Thoracic aorta (tissue), 2 donors: Measurements from ENCODE around the gene MMP11. TPM values are rescaled to one million over a fixed set of nuclear protein-coding genes. Genes with fewer than 3 reads are reported as not detected.

Source experiments
- ATAC-seq: fragments of 150-250 bp; one replicate; pipeline ENCODE4 v1.8.0; 2017; ENCODE audit warnings: low read depth; ENCODE audit not compliant: insufficient number of reproducible peaks, low FRiP score
- DNase-seq: peaks from one replicate; pipeline ENCODE4 v3.0.0-alpha.2; 2020; ENCODE audit warnings: low spot score
- H3K27ac ChIP-seq, 2 donors: fragments of 200-600 bp; sonication (generic); 1 replicate in 1 of 2; 2 replicates in 1 of 2; pipeline ENCODE4 v1.5.1; 2016; ENCODE audit warnings: mild to moderate bottlenecking in 2 of 2, moderate library complexity in 2 of 2
- H3K27me3 ChIP-seq: fragments of 200-600 bp; sonication (generic); replicated peaks from 2 replicates; pipeline ENCODE4 v1.6.0; 2016; ENCODE audit warnings: mild to moderate bottlenecking; ENCODE audit not compliant: insufficient read depth
- H3K36me3 ChIP-seq: fragments of 200-600 bp; sonication (generic); one replicate; pipeline ENCODE4 v1.5.1; 2016
- H3K4me1 ChIP-seq, 2 donors: fragments of 200-600 bp; sonication (generic); 1 replicate in 1 of 2; 2 replicates in 1 of 2; pipeline versions ENCODE4 v1.5.1 to v1.6.0; 2016; ENCODE audit warnings: low read depth in 2 of 2, mild to moderate bottlenecking in 1 of 2; ENCODE audit not compliant: control insufficient read depth in 1 of 2
- H3K4me3 ChIP-seq: fragments of 200-600 bp; sonication (generic); 2 replicates; pipeline ENCODE4 v1.5.1; 2016; ENCODE audit warnings: mild to moderate bottlenecking
- H3K9me3 ChIP-seq: fragments of 200-600 bp; sonication (generic); 2 replicates; pipeline ENCODE4 v1.5.1; 2016
- total RNA-seq, 2 donors: library from RNA; depleted of rRNA; stranded (reverse); fragments of >200 nt; gene quantifications; one replicate each; pipeline versions ENCODE4 v1.1.0 to v1.2.3, GENCODE V29; 2016
- TF ChIP-seq, protein P1 (sequence below): fragments of 200-600 bp; sonication (generic); IDR thresholded peaks from one replicate; pipeline ENCODE4 v1.5.1; 2019; ENCODE audit warnings: antibody characterized with exemption

Gene MMP11
- total RNA-seq, 2 donors from 2014 or later, result 2.0 to 10.2 TPM

DNA sequence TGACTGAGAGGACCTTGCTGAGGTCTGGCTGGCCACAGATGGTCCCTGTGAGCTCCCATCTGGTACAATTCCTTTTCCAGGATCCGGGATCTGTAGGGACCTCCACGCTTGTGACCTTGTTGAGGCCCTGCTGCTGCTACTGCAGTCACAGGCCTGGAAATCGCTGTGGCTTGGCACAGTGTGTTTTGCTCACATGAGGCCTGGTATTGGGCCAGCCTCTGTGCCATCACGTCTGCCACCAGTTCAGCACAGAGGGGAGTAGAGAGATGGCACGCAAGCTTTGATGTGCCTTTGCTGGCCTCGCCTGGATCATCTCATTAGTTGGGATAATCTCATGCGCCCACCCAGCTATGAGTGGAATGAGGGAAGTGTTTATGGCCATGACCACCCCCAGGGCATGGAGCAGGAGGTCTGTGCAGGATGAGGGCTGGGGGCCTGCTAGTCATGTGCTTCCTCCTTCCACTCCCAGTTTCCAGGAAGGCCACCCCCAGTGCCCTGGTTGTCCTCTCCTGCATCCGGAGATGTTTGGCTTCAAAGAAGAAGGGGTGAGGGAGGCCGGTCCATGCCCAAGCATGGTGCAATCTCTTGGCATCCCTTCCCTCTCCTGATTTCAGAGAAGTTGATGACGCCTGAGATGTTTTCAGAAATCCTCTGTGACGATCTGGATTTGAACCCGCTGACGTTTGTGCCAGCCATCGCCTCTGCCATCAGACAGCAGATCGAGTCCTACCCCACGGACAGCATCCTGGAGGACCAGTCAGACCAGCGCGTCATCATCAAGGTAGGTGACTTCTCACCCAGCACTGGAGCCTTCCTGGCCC is 43.7 kb downstream of the MMP11 start:
- H3K9me3 ChIP-seq, result no peaks in the 10 kb centered on the region
- H3K27me3 ChIP-seq, result no peaks in the 10 kb centered on the region
- DNase-seq, result no peak
- H3K4me1 ChIP-seq, result no peaks in the 10 kb centered on the region
- no peak overlapping the region for H3K4me3 ChIP-seq
- no peak for ATAC-seq
- H3K36me3 ChIP-seq, result peaks cover 36% of the 10 kb centered on the region
- H3K27ac ChIP-seq, result no peak overlapping the region
- TF ChIP-seq, protein P1, sequence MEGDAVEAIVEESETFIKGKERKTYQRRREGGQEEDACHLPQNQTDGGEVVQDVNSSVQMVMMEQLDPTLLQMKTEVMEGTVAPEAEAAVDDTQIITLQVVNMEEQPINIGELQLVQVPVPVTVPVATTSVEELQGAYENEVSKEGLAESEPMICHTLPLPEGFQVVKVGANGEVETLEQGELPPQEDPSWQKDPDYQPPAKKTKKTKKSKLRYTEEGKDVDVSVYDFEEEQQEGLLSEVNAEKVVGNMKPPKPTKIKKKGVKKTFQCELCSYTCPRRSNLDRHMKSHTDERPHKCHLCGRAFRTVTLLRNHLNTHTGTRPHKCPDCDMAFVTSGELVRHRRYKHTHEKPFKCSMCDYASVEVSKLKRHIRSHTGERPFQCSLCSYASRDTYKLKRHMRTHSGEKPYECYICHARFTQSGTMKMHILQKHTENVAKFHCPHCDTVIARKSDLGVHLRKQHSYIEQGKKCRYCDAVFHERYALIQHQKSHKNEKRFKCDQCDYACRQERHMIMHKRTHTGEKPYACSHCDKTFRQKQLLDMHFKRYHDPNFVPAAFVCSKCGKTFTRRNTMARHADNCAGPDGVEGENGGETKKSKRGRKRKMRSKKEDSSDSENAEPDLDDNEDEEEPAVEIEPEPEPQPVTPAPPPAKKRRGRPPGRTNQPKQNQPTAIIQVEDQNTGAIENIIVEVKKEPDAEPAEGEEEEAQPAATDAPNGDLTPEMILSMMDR, result no peak

DNA sequence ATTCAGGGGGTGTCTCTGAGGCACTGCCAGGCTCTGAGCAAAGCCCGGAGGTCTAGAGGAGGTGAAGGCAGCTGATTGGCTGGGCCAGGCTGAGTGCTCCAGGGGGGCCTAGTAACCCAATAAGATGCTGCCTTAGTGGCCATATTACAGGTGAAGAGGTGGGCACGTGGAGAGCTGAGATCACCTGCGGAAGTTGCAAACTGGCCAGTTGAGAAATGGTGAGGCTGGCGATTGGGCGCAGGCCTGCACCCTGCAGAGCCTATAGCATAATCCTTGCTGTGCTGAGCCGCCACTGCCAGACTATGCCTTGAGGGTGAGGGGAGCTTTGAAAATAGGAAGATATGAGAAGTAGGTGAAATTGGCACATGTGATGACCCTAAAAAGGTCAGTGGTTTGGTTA is 44.5 kb downstream of the MMP11 start:
- H3K36me3 ChIP-seq, result peaks cover 36% of the 10 kb centered on the region
- TF ChIP-seq, protein P1, result no peak

DNA sequence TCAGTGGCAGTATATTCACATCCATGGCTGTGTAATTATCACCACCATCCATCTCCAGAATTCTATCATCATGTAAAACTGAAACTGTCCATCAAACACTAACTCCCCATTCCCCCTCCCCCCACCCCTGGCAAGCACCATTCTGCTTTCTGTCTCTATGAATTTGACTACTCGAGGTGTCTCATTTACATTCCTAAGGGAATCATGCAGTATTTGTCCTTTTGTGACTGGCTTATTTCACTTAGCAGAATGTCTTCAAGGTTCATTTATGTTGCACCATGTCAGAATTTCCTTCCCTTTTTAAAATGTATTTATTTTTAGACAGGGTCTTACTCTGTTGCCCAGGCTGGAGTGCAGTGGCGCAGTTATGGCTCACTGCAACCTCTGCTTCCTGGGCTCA is 45.9 kb downstream of the MMP11 start:
- H3K27ac ChIP-seq, result no peak overlapping the region
- H3K9me3 ChIP-seq, result no peaks in the 10 kb centered on the region

More for the DNA sequence above, 44.5 kb downstream of the MMP11 start:
- Histone ChIP-seq H3K27ac (no peak overlapping the region), H3K27me3 (no peaks in the 10 kb centered on the region), H3K4me3 (no peak overlapping the region), H3K9me3 (no peaks in the 10 kb centered on the region), H3K4me1 (peaks cover 0 to 7% of the 10 kb centered on the region in 2 donors)
- no peak for DNase-seq
- no peak for ATAC-seq

DNA sequence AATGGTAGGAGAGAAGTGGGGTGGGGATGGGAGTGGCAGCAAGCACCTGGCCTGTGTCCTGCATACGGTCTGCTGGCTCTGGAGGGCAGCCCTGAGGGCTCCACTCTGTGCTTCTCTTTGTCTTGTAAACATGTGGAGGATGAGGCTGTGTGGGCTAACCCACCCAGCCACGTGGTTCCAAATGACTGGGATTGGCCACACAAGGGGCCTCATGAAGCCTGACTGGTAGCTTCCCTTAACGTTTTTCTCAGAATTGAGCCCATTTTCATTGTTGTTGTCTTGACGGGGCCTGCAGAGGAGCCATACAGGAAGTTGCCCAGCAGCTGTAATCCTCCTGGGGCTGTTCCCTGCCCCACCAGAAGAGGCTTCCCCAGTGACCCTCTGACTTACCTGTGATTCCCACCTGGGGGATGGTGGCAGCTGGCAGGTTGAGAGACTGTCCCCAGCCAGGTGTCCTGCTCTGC is 48.1 kb downstream of the MMP11 start:
- peaks cover 43% of the 10 kb centered on the region for H3K36me3 ChIP-seq
- DNase-seq, result no peak

More for the DNA sequence above, 45.9 kb downstream of the MMP11 start:
- Histone ChIP-seq H3K4me3 (no peak overlapping the region), H3K36me3 (peaks cover 36% of the 10 kb centered on the region), H3K27me3 (no peaks in the 10 kb centered on the region), H3K4me1 (peaks cover 4 to 21% of the 10 kb centered on the region in 2 donors)
- DNase-seq (no peak), ATAC-seq (no peak)
- TF ChIP-seq, protein P1, result no peak

DNA sequence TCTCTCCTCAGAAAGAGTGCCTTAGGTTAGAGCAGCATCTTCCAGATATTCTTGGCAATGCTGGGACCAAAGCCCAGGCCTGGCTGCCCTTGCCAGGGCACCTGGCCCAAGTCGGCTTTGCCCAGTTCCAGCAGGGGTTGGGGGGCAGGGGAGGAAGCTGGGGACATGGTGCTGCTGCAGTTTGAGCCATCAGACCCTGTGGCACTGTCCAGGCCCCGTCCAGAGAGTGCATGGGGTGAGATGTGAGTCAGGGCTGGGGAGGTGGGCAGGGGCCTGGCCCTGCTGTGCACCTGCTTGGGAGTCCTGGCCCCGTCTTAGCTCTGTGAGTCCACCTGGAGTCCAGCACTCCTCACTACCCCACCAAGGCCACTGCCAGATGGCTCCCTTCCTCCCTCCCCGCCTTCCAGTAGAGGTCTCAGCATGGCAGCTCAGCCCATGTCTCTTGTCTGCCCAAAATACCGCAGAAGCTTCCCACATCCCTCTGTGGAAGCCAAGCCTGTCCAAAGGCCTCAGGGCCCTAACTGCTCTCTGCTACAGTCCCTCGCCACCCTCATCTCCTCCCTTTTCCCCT is 49.5 kb downstream of the MMP11 start:
- Histone ChIP-seq H3K4me3 (no peak overlapping the region), H3K27ac (peak overlapping the region; percentile 33 to 34), H3K36me3 (peaks cover 40% of the 10 kb centered on the region), H3K9me3 (no peaks in the 10 kb centered on the region), H3K4me1 (peaks cover 4 to 27% of the 10 kb centered on the region in 2 donors), H3K27me3 (no peaks in the 10 kb centered on the region)
- ATAC-seq (no peak), DNase-seq (no peak)
- TF ChIP-seq, protein P1, result no peak

More for the DNA sequence above, 48.1 kb downstream of the MMP11 start:
- TF ChIP-seq, protein P1, result no peak
- Histone ChIP-seq H3K4me3 (no peak overlapping the region), H3K9me3 (no peaks in the 10 kb centered on the region), H3K27me3 (no peaks in the 10 kb centered on the region), H3K4me1 (peaks cover 4 to 27% of the 10 kb centered on the region in 2 donors), H3K27ac (no peak overlapping the region)
- no peak for ATAC-seq
